ENCODE results near the gene SAE1. TPM values are rescaled to one million over a fixed set of nuclear protein-coding genes. Genes with fewer than 3 reads are reported as not detected.

Gene SAE1
- total and polyA plus RNA-seq, 10 of the 15 experiments (the other 5 are each of a cell fraction or from before 2014, with no cell fraction given), result 62.0 to 246 (median 148) TPM

GRCh38 chr19:47232422-47233211 lies 102.0 kb downstream of the SAE1 start:
- in situ Hi-C loops (cut with MboI) (no loop called here), intact Hi-C loops (cut with micrococcal nuclease; ENCODE audit: unreplicated experiment) (no loop called here)
- ChIA-PET RAD21 (ENCODE audit: unreplicated experiment) (interaction anchor here (0.6 to 2.3 kb wide), 4 partner anchors 11 to 119 kb away, joined by 3 to 23 read pairs (median 6); partner anchors contain the start of genes CCDC9 and ZC3H4), SMC1A (ENCODE audit: uncharacterized antibody, unreplicated experiment) (interaction anchor here (0.9 to 1.6 kb wide), 5 partner anchors 11 to 46 kb away, joined by 3 to 8 read pairs (median 6); no protein-coding TSS in a partner anchor), POLR2A (interaction anchor here (0.6 to 2.0 kb wide), 5 partner anchors 8 to 323 kb away, joined by 3 to 10 read pairs (median 7); partner anchors contain the start of gene INAFM1), CTCF (interaction anchor here (0.7 to 3.4 kb wide), 5 partner anchors 8 to 22 kb away, joined by 3 to 65 read pairs (median 13); no protein-coding TSS in a partner anchor)
- Histone ChIP-seq H3K4me1 (ENCODE audit: control insufficient read depth, insufficient read depth, low read length) (peaks cover 33% of the 10 kb centered on the region), H3K79me2 (ENCODE audit: control insufficient read depth, insufficient read depth, low read length) (peaks cover 22% of the 10 kb centered on the region), H3K9me3 (replicated peaks; ENCODE audit: control insufficient read depth, insufficient read depth, low read length) (no peaks in the 10 kb centered on the region; the same call in 2 of the 3 replicates), H3K27me3 (replicated peaks in 1 of 2; ENCODE audit: control insufficient read depth in 2 of 2, insufficient read depth in 2 of 2, low read length in 1 of 2) (no peaks in the 10 kb centered on the region), H4K20me1 (ENCODE audit: control insufficient read depth, insufficient read depth) (no peaks in the 10 kb centered on the region), H2AFZ (ENCODE audit: control insufficient read depth, low read depth, low read length) (peak overlapping the region; percentile 5), H3K4me2 (ENCODE audit: control insufficient read depth, insufficient read depth) (peak overlapping the region; percentile 94), H3K27ac (ENCODE audit: control insufficient read depth, insufficient read depth) (peak overlapping the region; percentile 88), H3K9ac (ENCODE audit: control insufficient read depth, insufficient read depth, low read length) (peak overlapping the region; percentile 1; the same call in 1 of the 2 replicates), H3K36me3 (ENCODE audit: control insufficient read depth in 2 of 2, insufficient read depth in 2 of 2, low read length in 1 of 2) (no peaks in the 10 kb centered on the region), H3K4me3 (no peak overlapping the region; the same call in 1 of the 2 replicates)
- WGBS (ENCODE audit: insufficient coverage, insufficient replicate concordance, low lambda C conversion rate, missing lambda C conversion rate), result 27% methylated on average over 13 of the region's 16 CpGs
- DNase-seq (ENCODE audit: low read depth, low spot score) (no peak), ATAC-seq (no peak; the same call in 2 of the 3 replicates), FAIRE-seq (peak; percentile 23)
- no TSS peak for BruUV-seq (replicated peaks)
- TF ChIP-seq MTA3 (IDR thresholded peaks at IDR 0.05; ENCODE audit: borderline replicate concordance, low read length) (0 out of 2 replicates have a peak, but pooled peaks have one; percentile 76), EED (IDR thresholded peaks at IDR 0.05; ENCODE audit: low read depth) (peak; percentile 55), RUNX3 (IDR thresholded peaks at IDR 0.05; ENCODE audit: low read length) (peak; percentile 77), PBX3 (IDR thresholded peaks at IDR 0.05; ENCODE audit: insufficient replicate concordance, low read depth, low read length) (peak; percentile 53), TCF3 (IDR thresholded peaks at IDR 0.05; ENCODE audit: borderline replicate concordance, insufficient read depth, low read depth, low read length) (peak; percentile 91), ZNF687 (IDR thresholded peaks at IDR 0.05) (peak; percentile 42; the same call in 1 of the 2 replicates), PKNOX1 (IDR thresholded peaks at IDR 0.05) (no peak; the same call in 1 of the 2 replicates), RELB (IDR thresholded peaks at IDR 0.05; ENCODE audit: low read depth) (peak; percentile 41; the same call in 1 of the 2 replicates), IKZF2 (IDR thresholded peaks at IDR 0.05) (peak; percentile 78 to 79), MTA2 (IDR thresholded peaks at IDR 0.05; ENCODE audit: low read depth) (peak; percentile 64; the same call in 1 of the 2 replicates), WRNIP1 (IDR thresholded peaks at IDR 0.05; ENCODE audit: borderline replicate concordance, low read depth, low read length) (no peak), BHLHE40 (IDR thresholded peaks at IDR 0.05; ENCODE audit: borderline replicate concordance in 1 of 2, low read depth in 2 of 2, low read length in 1 of 2) (peak; percentile 11 to 75; a peak in 2 of 4 replicates), IKZF1 (conservative IDR thresholded peaks at IDR 0.05) (peak; percentile 76)

Data from GM12878 (cell line).